ENCODE results near the gene FOXL2NB.

The FOXL2NB gene

DNA sequence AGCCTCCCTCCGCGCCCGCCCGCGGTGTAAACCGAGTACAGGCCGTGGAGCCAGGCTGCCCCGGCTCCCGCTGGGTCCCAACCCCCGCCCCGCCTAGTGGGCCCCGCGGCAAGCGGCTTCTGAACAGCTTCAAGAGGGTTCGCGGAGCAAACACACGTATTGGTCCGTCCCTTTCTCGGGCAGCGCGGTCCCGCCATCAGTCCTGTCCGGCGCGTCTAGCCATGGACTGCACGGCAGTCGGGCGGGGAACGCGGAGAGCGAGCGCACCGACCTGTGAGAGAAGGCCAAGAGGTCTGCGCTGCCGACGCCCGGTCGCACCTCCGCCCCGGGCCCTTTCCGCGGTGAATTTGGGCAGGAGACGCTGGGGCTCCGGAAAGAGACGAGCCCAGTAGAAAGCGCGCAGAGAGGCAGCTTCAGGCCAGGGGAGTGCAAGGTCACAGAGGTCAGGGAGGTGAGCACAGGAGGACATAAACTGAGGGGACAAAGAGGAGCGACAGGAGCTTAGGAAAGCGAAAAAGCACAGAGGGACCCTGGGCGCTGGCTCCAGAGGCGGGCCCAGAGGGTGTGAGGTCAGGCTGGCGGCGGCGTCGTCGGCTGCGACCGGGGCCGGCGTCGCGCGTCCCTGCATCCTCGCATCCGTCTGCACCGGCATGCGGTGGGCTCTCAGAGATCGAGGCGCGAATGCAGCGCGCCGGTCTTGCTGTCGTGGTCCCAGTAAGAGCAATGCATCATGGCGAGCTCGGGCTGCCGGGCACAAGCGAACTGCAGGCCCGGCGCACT lies 1.9 kb upstream of the FOXL2NB start:
- DNase-seq (ENCODE audit: low read depth, low spot score) = peak; percentile 39

DNA sequence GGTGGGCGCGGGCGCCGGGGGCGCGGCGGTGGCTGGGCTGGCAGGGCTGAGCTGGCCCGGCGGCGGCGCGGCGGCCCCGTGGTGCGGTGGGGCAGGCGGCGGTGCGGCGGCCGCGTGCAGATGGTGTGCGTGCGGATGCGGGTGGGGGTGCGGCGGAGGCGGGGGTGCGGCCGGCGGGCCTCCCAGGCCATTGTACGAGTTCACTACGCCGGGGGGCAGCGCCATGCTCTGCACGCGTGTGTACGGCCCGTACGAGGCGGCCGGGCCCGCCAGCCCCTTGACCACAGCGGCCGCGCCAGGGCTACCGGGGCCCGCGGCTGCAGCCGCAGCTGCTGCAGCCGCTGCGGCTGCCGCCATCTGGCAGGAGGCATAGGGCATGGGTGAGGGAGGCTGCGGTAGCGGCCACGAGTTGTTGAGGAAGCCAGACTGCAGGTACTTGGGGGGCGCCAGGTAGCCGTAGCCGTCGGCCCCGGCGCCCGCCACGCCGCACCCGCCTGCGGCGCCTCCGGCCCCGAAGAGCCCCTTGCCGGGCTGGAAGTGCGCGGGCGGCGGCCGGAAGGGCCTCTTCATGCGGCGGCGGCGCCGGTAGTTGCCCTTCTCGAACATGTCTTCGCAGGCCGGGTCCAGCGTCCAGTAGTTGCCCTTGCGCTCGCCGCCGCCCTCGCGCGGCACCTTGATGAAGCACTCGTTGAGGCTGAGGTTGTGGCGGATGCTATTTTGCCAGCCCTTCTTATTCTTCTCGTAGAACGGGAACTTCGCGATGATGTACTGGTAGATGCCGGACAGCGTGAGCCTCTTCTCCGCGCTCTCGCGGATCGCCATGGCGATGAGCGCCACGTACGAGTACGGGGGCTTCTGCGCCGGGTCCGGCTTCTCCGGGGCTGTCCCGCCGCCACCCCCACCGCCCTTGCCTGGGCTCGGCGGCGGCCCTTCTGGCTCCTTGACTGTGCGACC lies 1.0 kb upstream of the FOXL2NB start:
- peak; percentile 42 for DNase-seq (ENCODE audit: low read depth, low spot score)

DNA sequence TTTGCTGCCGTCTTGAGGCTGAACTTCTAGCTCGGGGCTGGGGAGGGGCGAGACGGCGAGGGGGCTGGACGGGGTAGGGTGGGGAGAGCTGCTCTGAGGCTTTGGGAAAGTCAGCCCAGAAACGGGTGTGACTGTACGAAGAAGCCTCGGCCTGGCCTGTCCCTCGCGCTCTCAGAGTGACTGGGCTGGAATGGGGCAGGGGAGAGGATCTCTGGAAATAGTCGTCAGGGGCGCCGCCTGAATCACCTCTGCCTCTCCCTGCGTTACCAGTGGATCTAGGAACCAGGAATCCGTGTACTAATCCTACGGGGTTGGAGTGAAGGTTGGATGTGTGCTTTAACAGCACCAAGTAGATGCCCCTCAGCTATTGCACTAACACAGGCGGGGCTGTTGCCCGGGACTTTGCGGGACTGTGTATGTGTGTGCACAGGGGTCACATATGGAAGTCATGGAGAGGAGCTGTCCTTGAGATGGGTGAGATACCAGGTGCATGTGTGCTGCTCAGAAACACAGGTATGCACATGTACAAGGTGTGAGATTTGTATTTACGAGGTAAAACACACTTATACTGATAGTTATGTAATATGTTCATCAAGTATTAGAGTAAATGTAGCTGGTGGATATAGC lies 591 bp downstream of the FOXL2NB start:
- no peak for DNase-seq (ENCODE audit: low read depth, low spot score)

DNA sequence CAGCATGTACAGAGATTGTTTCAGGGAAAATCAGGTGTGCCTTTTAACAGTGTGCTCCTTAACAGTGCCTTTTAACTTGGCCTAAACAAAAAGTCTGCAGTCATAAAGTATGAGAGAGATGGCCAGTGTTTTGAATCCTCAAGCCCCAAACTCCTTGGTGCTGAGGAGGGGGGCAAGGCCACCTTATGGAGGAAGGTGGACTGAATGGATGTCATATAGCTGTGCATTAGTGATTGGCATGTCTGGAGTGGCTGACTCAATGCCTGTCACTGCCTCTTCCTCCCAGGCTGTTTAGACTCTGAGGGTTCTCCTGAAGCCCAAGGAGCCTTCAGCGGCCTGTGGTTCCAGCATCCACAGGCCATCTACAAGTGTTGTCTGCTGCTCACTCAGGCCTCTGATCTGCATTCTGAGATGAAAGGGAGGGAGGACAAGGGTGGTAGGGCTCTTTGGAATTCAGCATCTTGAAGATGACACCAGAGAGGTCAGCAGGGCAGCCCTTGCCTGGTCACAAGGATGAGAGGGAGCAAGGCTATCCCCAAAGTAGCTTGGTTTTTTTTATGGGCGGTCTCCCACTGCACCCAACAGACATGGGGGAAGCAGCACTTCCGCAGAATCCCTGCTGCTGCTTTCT lies 1.5 kb downstream of the FOXL2NB start:
- no peak for DNase-seq (ENCODE audit: low read depth, low spot score)

DNA sequence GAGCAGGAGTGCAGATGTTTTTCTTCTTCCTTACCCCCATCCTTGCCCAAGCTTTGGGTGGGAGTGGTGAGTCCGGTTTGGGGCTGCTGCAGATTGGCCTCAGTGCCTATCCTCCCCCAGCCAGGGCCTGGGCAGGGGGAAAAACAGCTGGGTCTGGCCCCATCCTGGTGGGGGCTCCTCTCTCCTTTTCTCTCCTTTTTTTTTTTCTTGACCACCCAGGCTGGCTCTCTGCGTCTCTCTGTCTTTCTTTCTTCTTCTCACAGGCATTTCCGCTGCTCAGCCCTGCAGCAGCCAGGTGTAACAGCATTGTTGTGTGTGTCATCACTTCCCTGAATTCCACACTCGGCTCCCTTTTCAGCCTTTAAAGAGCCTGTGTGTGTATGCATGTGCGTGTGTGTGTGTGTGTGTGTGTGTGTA lies 2.0 kb downstream of the FOXL2NB start:
- DNase-seq (ENCODE audit: low read depth, low spot score) = no peak

DNA sequence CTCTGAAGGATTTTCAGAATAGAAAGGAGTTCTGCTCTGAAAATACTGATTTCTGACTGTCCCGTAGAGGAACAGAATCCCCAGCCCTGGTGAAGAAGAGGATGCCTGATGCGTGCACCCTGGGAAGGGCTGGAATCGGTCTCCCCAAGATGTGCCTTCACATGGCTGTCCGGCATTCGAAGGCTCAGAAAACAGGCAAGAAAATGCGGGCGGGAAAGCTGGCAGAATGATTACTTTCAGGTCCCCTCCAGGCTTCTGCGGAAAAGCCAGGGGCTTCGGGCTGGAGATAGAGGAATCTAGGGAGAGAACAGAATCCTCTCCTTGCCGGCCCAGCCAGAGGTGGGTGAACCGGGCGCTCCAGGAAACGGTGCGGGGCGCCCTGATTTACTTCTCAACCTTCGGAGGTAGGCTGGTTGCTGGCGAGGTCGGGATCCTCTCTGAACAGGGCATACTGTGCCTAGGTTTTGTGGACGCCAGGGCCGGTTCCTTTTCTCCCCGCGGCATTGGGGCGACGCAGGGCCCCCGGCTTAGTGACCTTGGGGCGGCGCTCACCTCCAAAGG lies 2.5 kb downstream of the FOXL2NB start:
- DNase-seq (ENCODE audit: low read depth, low spot score) = no peak

DNA sequence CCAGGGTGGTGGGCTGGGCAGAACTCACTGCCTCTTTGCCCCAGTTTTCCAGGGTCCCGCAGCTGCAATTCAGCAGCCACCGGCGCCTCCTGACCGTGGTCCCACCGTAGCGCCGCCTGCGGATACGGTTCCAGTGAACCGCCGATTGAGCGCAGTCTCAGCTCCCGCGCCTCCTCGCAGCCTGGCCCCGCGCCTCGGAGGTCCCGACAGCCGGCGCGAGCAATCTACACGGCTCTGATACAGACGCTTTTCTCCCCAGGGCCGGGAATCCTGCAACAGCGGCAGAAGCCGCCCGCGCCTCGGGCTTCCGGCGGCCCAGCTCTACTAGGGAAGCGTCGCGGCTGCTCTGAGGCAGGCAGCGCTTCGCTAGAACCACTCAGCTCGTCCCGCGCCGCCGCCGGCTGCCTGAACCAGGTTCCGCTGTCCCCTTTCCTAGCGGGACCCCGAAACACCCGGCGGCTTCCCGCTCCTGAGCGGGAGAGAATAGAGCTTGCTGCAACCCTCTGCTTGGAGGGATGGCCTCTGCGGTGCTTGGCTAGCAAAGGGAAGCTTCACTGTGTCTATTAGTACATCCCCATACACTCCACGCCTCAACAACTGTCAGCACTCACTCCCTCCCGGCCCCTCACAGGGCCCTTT lies 3.1 kb downstream of the FOXL2NB start:
- peak; percentile 72 for DNase-seq (ENCODE audit: low read depth, low spot score)

DNA sequence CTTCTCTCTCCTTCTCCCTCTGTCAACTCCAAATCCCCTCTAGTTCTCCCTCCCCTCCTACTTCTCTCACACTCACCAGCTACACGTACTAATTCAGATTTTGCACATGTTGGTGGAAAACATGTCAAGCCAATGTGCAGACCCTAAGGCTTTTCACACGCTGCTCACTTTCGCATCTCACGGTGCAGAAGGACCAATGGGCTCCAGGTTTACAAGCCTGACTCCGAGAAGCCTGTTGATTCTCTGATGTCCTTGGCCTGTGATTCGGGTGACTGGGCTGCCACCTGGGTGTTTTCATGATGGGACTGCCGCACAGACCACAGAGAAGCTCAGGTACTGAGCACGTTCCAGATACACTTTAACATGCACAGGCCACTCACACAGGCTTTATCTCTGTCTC lies 3.7 kb downstream of the FOXL2NB start:
- no peak for DNase-seq (ENCODE audit: low read depth, low spot score)

DNA sequence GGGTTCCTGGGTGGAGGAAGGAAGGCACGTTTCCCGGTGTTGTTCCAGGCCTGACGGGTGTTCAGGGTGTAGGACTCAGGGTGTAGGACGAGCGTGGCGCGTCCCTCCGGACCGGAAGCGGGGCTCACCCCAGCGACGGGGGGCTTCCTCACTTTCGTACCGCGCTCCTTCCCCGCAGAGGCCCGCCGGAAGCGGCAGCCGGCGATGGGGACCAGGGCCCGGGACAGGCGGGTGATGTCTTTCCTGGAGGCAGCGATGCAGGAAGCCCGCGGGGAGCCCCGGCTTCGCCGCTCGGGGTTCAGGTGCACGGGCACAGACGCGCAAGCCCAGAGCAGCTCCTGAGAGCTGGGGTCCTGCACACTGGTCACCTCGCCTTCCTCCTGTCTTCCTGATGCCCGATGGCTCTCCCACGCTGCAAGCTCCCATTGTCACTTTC lies 13.4 kb downstream of the FOXL2NB start:
- DNase-seq (ENCODE audit: low read depth, low spot score) = no peak

DNA sequence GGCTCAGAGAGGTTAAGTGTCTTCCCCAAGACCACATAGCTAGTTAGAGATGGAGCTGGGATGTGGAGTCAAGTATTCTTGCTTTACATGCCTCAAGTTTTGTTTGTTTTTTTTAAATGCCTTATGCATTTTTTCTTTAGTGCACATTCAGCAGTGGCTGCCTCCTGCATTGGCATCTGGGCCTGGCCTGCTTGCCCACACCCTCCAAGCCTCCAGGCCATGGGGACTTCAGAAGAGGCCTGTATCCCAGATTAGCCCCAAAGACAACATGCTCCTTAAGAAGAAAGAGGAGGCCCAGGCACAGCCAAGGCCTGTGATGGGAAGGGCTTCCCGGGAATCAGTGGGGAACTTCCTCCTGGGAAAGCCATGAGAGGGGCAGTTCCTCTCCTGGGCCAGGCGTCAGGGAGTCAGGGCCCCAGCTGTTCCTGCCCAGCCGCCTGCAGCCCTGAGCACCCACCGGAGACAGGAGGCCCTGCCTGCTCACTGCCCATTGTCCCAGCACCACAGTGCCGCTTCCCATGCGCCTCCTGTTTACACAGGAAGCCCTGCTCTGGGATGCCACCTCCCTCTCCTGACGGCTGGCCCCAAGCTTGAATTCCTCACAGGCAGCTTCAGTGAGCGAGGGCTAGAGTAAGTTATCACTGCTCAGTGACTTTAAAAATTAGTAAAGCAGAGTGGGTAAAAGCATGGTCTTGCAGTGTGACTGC lies 16.0 kb downstream of the FOXL2NB start:
- no peak for DNase-seq (ENCODE audit: low read depth, low spot score)

DNA sequence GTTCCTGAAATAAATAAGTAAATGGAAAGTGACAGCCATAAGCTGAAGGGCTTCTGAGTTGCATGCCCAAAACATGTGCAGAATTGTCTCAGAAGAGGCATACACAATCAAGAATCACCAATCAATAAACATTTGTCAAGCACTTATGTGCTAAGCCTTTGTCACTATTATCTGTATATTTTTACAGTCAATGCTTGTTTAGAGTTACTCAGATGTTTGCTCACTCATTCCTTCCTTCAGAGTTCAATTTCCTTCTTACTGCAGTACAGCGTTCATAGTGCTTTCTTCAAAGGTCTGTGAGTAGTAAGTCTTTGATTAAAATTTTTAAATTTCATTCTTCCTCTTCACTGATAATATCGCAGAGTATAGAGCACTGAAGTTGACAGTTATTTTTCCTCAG lies 17.2 kb downstream of the FOXL2NB start:
- DNase-seq (ENCODE audit: low read depth, low spot score) = no peak

DNA sequence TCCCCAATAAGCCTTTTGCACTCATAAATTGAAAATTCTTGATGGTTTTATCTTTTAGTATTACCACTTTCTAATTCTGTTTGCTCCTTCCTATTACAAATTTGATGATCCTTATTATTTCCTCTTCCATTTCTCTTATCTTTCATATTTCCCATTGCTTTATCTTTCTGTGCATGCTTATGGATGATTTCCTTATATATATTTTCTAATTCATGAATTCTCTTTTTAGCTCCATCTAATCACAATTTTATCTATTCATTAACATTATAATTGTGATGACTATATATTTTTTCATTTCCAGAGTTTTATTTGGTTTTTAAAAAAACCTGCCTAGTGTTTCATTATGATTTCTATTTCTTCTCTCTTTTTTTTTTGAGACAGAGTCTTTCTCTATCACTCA lies 17.9 kb downstream of the FOXL2NB start:
- no peak for DNase-seq (ENCODE audit: low read depth, low spot score)

DNA sequence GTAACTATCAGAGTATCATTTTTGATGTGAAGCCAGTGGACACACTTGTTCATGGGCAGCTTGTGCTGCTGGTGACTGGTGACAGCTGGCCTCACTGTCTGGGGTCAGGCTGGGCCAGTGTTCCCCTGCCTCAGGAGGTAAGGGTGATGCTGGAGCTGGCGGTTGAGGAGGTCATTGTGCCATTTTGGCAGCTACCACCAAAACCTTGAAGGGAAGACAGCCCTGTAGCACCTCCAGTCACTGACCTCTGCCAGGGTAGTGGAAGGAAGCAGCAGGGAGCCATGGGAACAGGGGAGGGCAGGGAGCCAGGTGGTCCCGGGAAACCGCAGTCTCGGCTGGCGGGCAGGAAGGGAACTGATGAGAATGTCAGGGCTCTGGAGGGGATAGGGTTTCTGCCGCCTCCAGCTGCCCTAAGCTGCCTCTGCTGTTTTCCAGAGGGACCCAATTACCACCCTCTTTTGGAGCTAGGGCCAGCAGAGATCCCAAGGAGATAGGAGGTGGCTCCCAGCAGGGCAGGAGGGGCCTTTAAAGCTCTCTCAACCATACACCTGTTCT lies 24.8 kb downstream of the FOXL2NB start:
- no peak for DNase-seq (ENCODE audit: low read depth, low spot score)

DNA sequence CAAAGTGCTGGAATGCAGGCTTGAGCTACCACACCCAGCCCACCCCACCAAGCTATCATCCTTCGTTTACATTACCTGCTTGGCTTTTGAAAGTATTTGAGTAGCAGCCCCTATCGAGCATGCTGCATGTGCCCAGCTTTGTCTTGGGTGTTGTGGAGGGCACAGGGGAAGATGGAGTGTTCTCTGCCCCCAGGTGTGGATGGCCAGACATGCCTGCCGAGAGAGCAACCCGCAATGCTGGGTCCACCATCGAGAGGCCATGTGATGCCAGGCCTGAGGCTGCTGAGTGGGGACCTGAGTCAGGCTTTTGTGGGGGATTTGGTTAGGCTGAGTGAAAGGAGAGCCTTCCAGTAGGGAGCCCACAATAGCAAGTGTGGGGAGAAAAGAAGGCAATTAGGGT lies 25.9 kb downstream of the FOXL2NB start:
- no peak for DNase-seq (ENCODE audit: low read depth, low spot score)

DNA sequence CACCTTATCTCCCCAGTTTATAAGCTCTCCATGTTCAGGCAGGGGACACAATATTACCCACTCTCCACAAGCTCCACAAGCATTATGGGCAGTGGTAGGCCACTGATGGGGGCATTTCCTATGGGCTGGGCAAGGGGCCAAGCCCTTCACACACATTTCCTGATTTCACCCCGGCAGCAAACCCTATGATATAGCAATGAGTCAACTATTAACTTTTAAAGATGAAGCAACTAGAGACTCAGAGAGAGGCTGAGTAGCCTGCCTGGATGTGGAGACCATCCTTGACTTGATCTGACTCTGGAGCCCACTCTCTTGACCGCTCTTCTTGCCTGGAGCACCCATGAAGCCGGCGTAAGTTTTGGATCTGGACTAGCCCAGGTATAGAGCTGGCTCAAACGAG lies 27.4 kb downstream of the FOXL2NB start:
- no peak for DNase-seq (ENCODE audit: low read depth, low spot score)

DNA sequence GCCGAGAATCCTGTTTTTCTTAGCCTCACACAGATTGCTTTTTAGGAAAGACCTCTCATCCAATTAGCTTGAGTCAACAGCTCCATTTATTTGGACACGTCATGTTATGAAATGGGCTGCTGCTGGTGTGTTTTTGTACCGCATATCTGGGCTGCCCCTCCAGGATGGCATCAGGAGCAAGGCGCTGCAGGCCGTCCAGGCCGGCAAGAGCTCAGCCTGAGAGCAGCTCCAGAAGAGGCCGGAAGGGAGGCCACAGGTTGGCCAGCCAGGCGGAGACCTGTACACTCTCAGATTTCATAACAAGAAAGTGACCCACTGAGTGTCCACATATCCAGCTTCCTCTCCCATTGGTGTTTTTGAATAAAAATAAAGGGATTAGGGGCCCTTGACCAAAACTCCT lies 28.3 kb downstream of the FOXL2NB start:
- no peak for DNase-seq (ENCODE audit: low read depth, low spot score)

DNA sequence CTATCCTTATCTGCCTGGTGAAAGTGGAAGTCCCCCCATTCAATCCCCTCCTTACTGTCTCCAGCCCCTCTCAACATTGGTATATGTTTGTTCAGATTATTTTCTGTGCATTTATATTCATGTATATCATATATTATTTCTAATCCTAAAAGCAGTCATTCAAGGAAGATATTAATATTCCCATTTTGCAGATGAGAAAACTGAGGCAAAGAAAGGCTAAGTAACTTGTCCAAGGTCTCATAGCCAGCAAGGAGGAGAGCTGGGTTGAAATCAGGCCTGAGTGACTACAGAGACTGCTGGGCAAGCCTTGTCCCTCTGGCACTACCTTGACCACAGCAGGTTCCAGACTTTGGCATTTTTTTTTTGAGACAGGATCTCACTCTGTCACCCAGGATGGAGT lies 29.0 kb downstream of the FOXL2NB start:
- no peak for DNase-seq (ENCODE audit: low read depth, low spot score)

DNA sequence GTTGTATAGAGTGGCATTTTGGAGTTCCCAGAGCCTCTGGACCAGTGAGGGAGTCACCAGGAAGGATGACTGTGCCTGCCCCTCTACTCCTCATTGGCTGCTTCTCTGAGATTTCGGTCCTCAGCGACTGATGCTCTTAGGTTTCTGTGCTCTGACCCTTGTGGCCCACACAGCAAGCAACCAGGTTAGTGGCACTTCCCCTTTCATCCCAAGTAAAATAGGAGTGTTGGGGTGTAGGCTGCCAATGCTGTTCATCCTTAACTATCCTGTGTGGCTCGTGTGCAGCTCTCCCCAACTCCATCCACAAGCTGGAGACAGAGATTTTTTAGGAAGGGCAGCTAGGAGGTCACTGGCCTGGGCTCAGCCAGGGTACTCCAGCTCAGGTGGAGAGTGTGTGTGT lies 37.8 kb downstream of the FOXL2NB start:
- DNase-seq (ENCODE audit: low read depth, low spot score) = no peak

DNA sequence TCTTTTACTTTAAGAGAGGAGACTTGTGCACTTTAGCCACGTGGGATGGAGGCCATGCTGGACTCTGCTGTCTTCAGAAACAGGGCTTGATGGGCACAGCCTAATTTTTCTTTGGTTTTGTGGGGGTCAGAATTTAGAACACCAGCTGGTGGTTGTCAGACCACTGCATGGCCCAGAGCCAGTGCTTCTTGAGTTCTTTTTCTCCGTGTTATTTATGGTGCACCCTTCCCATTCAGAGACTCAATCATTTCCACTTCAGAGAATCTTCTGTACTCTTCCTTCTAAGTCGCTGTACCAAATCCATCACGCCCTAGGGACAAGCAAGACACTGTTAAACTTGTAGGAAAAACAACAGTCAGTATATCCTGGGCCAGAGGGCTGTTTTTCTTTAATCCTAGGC lies 38.9 kb downstream of the FOXL2NB start:
- no peak for DNase-seq (ENCODE audit: low read depth, low spot score)

DNA sequence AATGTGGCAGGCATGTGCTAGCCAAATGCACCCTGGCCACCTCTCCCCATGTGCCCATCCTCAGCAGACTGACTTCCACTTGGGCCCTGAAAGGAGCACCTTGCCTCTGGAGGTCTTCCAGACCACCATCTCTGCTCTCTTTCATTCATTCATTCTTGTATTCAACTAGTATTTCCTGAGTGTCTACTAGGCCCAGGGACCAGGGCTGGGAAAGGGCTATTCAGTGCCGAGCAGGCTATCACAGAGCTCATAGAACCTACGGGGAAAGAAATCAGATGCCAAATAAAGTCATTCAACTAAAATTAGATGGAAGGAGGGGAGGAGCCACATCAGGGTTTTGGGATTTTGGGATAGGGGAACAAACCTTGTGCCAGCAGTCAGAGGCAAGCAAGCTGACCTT lies 40.2 kb downstream of the FOXL2NB start:
- no peak for DNase-seq (ENCODE audit: low read depth, low spot score)
